ENCODE data around the gene TGM5.

The TGM5 gene

DNA sequence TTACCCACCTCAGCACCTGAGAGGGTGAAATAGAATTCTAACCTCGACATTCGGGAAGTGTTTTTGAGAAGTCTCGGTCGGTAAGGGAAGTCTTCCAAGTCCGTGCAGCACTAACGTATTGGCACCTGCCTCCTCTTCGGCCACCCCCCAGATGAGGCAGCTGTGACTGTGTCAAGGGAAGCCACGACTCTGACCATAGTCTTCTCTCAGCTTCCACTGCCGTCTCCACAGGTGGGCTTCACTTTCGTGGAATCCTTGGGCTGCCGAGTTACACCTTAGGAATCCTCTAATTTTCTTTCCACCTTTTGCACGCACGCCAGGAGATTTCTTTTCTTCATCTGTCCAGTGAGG lies 80.8 kb downstream of the TGM5 start:
- peak; percentile 68 for DNase-seq

- peak; percentile 96 for DNase-seq
Observed at GRCh38 chr15:43185157-43186002, 81.3 kb downstream of the TGM5 start, which contains the start of gene CCNDBP1. CCNDBP1 (plus strand) TSS chr15:43185403; CDS start chr15:43185499, 96 bp downstream.

GRCh38 chr15:43184407-43185124 lies 82.2 kb downstream of the TGM5 start:
- DNase-seq: peak; percentile 26

DNA sequence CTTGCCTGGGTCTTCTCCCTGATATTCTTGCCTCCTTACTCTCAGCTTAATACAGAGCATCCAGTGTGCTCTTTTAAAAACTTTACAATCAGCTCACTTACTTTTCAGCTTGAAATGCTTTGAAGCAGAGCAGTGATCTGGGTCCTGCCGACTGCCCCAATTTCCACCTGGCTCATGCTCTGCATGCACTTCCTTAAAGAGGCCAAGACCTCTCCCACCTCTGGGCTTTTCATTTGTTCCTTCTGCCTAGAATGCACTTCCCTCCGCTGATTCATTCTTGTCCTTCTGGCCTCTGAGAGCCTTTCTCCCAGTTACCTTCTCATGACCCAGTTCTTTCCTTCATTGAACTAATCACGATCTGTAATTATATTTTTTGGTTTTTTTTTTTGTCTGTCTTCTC lies 83.5 kb downstream of the TGM5 start:
- DNase-seq: no peak

Data from DMS53 (cell line).